Lung microvascular endothelial cell (primary cell): ENCODE results near the gene CABYR. TPM values are rescaled to one million over a fixed set of nuclear protein-coding genes. Genes with fewer than 3 reads are reported as not detected.

ENCODE experiments used
- DNase-seq, 2 donors: peaks; one replicate each; pipeline versions ENCODE4 v3.0.0 to v3.0.0-alpha.2; 2010; ENCODE audit warnings: low read depth in 2 of 2
- total RNA-seq: library from RNA; depleted of rRNA; stranded (reverse); fragments of >200 nt; gene quantifications from 2 replicates; pipeline ENCODE4 v1.2.1, GENCODE V29; 2014

Gene CABYR
- total RNA-seq, 1 donor from 2014 or later: 0.60 TPM

DNA sequence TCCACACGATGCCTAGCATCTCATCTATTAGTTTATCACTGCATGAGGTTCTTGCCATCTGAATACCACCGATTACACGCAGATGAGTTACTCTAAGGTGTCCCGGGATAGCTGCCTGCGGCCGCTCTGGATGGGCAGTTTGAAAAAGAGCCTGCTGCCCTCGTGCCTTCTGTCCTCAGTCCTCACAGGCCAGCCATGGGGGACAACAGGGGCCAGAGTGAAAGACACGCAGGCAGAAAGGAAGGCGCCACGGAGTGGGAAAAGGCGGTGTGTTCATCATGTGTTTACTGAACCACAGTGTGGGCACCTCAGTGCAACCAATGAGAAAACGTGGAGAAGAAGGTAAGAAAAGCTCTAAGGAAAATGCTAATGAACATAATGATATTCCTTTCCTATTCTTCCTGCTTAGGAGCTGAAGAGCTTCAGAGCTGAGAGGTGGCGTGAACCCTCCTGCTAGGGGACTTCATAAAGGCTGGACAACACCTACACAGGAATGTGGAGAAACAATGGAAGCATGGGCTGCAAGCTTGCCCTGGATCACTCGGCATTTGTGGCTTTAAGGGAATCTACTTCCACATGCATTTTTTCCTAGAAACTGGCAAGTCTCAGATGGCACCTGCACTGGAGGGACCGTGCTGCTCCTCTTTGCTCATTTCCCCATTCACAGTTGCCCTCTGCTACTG lies 50.9 kb downstream of the CABYR start:
- no peak for DNase-seq

DNA sequence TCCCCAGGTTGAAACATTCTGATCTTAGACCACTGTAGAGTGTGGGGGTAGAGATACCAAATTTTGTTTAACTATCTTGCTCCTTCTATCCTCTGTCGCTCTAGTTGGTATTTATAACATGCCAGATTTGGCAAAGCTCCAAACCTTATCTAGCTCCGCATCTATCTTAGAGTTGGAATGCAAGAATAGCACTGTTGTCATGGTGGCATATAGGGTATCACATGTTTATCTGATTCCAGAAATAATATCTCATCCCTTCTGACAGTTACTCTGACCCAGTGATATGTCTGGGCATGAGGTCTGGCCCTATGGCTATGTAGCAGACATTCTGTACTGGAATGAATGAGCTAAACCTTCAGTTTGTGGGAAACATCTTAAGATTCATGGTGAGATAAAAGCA lies 51.7 kb downstream of the CABYR start:
- DNase-seq: no peak

DNA sequence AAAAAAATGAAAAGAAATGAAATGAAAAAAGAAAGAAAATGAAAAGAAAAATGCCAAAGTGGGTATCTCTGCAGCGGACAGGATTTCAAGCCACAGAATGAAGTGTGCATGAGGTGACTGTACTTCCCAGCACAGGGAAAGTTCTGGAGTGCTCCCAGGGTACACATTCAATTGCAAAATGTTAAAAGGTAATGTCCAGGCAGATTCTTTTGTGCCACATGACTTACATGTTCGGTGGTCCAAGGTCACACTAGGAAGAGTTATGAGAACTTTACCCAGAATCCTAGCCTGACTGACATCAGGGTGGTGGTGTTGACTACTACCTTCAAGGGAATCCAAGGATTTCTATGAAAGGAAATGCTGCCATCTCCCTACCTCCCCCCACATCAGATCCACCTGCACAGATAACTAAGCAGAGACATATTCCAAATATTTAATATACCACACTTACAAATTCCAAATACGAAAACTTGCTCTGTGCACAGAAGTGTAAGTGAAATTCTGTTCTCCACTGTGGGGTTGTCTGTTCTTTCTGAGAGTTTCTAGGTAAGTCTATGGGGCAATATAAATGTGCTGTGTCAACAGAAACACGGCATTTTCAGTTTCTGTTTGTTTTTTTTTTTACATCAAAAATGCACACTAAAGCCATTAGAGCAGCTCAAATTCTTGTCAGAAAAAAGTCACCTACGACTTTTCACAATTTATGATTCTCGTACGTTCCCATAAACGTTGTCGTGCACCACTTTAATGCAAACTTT lies 56.6 kb downstream of the CABYR start:
- no peak for DNase-seq

DNA sequence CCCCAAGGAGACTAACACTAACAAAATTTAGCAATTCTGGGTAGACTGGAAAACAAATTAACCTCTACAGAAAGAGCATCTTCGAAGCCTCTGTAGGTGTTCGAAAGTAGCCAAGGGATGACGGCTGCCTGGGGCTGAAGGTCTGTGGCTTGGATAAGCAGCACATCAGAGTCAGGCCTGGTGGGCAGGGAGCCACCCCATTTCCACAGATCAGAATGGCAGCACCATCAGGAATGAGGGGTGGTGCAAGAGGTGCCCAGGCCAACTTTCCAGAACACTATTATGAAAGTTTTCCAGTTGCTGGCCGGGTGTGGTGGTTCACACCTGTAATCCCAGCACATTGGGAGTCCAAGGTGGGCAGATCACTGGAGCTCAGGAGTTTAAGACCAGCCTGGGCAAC lies 57.9 kb downstream of the CABYR start:
- DNase-seq: no peak

DNA sequence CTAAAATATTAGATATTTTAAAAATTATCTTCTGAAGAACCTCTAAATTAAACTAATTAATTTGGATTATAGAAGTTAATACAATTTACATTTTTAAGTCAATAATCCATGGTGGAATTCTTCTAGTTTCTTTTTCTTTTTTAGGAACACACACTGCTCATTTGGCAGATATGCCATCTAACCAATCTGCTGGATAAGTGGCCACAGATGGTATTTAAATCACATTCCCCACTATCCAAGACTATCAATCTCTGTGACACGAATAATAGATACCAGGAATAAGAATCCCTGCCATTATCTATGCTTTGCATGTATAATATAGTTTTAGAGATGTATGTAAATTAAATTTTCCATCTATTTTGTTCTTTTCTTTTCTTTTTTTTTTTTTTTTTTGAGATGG lies 58.5 kb downstream of the CABYR start:
- no peak for DNase-seq

DNA sequence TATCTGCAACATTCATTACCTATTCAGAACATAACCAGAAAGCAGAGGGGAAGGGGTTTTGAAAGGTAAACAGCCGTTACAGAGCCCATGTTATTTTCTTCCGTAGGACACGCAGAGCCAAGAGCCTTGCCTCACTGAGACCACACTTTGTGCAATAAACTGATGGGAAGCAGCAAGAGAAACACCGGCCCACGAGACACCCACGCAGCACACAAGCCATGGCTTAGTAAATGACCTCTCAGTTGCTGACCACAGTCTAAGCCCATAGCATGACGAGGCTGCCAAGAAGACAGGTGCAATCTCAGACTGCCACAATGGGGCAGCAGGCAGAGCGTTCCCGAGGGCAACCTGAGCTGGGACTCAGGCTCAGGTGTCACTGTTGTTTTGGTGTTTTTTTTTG lies 59.6 kb downstream of the CABYR start:
- no peak for DNase-seq

DNA sequence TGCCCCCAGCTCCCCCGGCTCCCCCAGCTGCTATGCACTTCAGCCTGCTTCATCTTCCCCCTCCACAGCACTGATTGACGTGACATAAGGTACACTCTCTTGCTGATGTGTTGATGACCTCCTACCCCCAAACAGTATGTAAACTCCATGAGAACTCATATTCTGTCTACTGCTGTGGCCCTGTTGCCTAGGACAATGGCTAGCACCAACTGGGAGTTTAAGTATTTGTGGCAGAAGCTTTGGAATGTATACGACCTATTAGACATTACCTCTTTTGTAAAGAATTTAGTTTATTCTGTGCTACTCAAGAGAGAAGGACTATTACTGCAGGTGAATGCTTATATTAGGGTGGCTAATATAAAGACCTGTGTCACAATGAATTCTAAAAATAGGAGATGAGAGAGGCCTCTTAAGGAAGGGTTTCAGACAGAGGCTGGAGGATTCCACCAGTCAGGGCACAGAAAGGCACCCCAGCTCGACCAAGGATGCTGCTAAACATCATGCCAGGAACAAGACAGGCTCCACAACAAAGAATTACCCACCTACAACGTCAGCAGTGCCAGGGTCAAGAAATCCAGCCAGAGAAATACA lies 60.6 kb downstream of the CABYR start:
- DNase-seq: no peak

DNA sequence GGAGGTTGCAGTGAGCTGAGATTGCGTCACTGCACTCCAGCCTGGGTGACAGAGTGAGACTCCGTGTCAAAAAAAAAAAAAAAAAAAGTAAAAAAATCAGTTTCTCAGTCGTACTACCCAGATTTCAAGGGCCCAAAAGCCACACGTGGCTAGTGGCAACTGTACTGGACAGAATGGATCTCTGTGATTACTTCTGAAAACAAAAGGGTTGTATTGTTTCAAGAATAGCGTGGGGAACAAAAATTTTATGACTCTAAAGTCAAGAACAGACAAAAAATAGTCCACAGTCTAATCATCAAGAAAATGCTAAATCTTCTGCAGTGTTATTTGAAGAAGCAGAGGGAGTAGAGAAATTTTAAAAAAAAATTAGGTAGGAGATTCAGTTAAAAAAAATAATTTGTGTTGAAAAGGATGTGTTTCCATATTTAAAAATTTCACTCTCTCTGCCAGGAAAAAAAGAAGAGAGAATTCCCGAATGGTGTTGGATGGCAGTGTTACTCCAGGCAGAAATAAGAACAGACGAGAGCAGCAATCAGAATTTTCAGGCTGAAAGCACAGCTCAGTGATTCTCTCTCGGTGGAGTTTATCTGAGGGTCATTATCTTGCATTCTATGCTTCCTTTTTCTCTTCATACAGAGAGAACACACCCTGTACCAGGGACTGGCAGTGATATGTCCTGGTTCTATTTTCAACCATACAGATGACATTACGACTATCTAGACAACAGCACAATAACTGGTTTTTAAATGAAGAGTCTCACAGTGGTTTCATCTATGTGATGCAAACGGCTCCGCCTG lies 61.8 kb downstream of the CABYR start:
- no peak for DNase-seq

DNA sequence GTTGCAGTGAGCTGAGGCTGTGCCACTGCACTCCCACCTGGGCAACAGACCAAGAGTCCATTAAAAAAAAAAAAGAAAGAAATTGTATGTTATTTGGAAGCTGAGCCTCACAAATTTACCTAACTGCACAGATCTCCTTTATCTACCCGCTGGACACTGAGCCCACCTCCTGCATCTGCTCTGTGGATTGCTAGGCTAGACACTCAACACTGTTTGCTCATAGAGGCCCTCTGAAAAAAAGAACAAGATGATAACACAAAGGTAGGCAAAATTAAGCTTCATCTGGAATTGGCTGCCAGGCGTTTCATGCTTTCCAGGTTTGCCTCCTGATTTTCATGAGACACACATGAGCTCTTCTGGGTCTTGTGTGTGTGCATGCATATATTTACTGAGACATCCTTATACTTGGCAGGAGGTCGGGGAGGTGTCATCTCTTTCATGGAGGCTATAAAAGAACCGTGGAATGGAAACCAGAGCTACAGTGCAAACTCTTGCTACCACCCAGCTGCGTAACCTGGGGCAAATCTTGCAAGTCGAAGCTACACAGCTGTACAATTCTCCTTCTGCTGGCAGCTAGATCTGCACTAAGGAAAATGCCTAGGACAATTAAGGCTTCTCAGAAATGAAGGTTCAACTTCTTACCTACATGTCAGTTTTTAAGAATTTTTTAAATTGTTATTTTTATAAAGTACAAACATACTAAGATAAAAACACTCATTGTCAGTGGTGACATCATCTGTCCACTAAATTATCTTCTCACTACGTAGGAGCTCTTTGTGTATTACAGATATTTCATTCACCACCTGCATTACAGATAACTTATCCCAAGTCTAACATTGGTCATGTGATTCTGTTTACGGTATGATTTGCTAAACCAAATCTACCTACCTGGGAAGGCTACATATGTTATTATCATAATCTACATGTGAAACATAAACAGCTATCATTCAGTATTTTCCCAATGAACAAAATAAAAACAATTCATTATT lies 63.1 kb downstream of the CABYR start:
- no peak for DNase-seq

DNA sequence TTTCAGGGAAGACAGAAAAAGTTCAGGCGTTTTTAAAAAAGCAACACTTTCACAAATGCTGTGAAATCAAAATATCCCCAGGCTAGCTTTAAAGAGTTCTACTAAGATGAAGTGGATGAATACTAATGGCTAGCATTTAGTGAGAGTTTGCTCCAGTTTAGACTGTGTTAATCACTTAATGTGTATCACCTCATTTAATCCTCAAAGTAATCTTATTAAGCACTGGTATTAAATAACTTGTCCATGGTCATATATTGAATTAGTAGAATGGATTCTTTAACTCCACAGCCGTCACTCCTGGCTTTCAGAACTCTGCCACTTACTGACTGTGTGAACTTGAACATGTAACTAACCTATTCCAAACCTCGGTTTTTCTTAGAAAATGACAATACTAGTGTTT lies 66.0 kb downstream of the CABYR start:
- DNase-seq: no peak

DNA sequence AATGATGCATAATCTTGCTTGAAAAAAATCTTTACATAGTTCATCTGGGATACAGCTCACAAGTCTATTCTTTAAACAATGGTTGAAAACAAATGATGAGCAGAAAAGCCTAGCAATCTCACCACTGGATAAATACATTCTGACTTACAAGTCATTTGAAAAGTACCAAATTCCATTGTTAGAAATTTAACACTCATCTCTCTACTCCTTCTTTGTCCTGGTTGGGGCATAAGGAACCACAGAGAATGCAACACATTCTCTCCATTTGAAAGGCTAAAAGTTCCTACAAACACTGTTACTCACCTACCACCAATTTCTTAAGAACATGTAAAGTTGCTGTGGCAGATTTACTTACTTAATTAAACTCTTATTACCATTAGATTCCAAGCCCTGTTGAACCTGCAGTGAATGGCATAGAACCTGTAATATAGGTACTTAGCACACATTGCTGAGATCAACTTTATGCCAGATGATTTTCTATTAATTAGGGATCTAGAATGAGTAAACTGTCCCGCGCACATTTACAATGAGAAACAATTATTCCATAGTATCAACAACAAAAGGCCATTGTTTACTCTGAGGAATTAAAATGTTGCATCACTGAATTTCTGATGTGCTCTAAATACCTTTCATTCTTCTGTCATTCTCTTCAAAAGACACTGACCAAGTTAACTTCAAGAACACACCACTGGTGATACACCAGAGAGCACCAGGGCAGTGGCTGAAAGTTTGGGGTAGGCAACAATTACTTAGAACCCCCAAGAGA lies 69.6 kb downstream of the CABYR start:
- DNase-seq: no peak

DNA sequence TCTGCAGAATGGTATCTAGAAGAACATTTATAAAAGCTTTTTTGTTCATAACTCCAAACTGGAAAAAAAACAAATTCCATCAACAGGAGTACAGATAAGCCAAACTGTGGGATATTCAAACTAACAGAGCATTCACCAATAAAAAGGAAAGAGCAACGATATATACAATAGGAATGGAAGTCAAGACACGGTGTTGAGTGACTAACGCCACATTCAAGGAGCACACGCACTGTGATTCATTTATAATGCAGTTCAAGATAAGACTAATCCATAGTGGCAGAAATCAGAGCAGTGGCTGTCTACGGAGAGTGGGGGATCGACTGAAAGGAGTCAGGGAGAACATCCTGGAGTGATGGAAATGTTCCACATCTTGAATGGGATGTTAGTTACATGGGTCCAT lies 70.7 kb downstream of the CABYR start:
- DNase-seq: no peak

Other genes starting within 250 kb of the CABYR start
- 0.44 and 1.2 TPM in 2 replicates for gene TTC39C, start 124.3 kb upstream of the CABYR start, total RNA-seq